ENCODE results near the gene GNG12.

GNG12 gene

DNA sequence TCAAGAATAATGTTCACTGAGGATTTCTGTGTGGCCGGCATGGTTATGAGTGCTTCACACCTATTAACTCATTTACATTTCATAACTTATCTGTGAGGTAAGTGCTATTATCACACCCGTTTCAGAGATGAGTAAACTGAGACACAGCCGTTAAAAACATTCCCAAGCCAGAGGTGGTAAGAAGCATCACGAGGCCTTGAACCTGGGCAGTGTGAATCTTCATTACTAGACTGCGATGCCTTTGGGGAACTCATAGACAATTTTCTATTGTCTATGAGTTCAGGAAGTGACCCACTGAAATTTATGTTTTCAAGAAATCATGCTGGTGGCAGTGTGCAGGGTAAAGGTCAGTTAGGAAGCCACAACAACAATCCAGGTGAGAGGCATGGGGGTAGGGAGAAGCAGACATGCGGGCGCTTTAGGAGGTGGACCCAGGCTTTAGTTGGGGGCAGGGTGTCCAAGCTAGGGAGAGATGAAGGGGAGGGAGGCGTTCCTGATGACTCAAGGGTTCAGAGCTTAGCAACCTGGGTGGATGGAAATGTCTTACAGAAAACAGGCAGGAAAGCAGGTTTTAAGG is 14.5 kb downstream of the GNG12 start:
- no peak for DNase-seq
- in situ Hi-C loops (cut with HindIII; ENCODE audit: low pct_ligation_motif_present, low pct_unique_long_range_greater_than_20kb, low sequenced_read_pairs) = no loop called here

DNA sequence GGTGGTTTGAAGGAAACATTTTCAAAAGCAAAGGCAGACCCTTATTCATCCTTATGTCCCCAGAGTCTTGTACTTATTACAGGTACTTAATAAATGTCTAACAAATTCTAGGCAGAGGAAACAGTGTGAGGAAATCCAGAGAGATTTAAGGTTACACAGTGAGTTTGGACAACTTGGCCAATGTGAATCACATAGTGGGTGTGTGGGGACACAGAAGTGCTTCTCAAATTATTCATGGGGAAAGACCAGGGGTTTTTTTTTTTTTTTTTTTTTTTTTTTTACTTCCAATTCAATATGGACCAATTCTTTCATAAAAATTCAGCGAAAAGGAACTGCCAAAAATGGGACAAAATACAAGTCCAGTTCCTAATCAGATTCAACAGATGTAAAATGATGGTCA is 15.1 kb downstream of the GNG12 start:
- in situ Hi-C loops (cut with HindIII; ENCODE audit: low pct_ligation_motif_present, low pct_unique_long_range_greater_than_20kb, low sequenced_read_pairs) = no loop called here
- DNase-seq = no peak

DNA sequence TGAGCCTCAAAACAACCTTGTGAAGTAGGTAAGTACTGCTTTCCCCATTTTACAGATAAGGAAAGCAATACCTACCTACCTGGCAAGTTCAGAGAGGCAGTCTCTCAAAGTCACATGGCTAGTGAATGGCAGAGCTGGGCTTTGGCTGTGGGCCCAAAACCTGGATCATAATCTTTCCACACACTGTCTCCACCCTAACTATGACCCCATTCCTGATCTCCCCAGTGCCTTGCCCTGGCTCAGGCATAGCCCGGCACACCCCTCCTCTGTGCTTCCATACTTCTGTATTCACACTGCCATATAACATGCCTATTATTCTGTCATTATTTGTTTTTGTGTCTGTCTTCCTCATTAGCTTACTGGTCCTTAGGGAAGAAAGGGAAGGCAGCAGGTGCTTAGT is 15.9 kb downstream of the GNG12 start:
- in situ Hi-C loops (cut with HindIII; ENCODE audit: low pct_ligation_motif_present, low pct_unique_long_range_greater_than_20kb, low sequenced_read_pairs) = no loop called here
- no peak for DNase-seq

DNA sequence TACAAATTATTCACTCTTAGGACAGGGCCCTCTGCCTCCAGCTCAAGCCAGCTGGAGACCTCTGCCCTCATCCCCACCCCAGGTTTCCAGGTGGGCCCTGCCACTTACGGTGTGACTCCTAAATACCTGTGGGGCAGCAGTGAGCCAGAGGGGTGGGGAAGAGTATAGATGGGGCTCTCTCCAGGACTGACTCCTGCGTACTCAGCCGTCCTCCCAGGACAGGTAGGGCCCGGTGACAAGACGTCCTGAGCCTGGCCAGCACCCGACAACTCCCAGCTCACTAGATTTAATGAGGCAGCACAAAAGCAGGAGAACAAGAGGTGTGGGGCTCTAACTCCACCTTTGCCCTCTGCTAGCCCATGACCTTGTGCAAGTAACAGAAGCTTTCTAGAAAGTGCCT is 16.8 kb downstream of the GNG12 start:
- no peak for DNase-seq
- in situ Hi-C loops (cut with HindIII; ENCODE audit: low pct_ligation_motif_present, low pct_unique_long_range_greater_than_20kb, low sequenced_read_pairs) = no loop called here

DNA sequence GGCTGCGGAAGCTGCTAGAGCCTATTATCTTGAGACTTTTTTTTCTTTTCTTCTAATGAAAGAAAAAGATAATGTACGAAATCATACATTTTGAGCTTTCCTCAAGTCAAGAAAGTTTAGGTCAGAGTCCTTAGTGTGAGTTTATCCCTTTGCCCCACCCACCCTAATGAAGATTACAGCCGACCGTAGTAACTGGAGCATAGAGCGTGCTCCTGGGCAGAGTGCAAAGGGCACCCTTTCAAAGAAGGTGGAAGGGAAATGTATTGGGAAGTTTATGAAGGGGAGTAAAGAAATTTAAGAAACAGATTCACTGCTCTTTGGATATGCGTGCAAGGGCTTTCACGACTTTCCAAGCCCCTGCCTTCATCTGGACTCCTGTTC is 17.2 kb downstream of the GNG12 start:
- in situ Hi-C loops (cut with HindIII; ENCODE audit: low pct_ligation_motif_present, low pct_unique_long_range_greater_than_20kb, low sequenced_read_pairs) = no loop called here
- no peak for DNase-seq

DNA sequence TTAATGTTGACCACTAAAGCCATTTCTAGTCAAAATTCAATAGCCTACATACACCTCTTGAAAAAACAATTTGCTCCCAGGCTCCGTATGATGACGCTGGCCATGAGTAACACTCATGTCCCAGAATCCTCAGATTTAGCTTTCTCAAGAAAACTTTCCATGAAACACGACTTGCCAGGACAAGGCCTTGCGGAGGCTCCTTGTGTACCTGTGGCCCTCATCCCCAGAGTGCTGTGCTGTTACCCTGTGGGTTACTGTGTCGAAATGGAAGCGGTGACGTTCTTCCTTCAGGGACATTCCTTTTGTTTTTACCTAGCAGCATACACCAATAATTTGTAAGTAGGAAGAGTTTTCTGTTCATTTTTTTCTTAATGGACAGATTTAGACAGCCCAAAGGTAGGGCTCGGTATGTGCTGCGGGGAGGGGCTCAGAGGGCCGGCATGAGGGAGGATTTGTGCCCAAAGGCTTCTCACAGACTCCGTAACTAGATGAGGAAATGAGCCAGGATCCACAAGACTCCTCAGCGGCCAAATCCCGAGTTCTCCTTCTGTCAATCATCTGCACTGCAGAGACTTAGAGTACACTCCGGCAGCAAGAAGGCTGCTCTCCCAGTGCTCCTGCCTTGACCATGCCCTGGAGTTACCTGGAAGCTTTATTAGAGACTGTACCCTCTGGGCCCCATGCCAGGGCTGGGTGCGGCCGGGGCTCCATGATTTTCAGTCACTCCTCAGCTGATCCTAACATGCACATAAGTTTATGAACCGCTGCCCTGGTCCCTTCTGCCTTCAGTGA is 17.8 kb downstream of the GNG12 start:
- in situ Hi-C loops (cut with HindIII; ENCODE audit: low pct_ligation_motif_present, low pct_unique_long_range_greater_than_20kb, low sequenced_read_pairs) = no loop called here
- no peak for DNase-seq

DNA sequence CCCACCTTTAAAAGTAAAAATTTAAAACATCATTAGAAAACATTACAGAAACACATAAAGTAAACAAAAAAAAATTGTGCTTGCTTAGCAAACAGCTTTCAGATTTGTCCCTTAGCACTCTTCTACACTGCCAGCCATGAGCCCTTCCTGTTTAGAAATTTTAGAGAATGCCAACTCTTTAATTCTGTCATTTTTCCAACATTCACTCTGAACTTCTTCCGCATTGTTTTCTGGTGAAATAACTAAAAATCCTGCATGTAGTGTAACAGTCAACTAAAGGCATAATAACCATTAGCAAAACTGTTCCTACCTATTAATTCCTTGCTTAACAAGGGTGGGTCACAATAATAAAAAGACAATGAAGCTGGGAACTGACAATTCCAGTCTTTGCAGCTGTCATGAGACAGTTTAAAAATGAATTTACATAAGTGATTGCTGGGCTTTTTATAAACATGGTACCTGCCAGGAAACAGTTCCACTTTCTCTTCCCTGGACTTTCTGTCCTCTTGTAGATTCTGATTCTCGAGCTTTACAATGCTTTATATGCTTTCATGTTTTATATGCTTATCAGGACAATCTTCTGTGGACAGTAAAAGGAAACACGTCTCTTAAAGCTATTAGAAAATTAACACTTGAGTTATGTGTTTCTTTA is 19.0 kb downstream of the GNG12 start:
- in situ Hi-C loops (cut with HindIII; ENCODE audit: low pct_ligation_motif_present, low pct_unique_long_range_greater_than_20kb, low sequenced_read_pairs) = no loop called here
- peak; percentile 42 for DNase-seq

DNA sequence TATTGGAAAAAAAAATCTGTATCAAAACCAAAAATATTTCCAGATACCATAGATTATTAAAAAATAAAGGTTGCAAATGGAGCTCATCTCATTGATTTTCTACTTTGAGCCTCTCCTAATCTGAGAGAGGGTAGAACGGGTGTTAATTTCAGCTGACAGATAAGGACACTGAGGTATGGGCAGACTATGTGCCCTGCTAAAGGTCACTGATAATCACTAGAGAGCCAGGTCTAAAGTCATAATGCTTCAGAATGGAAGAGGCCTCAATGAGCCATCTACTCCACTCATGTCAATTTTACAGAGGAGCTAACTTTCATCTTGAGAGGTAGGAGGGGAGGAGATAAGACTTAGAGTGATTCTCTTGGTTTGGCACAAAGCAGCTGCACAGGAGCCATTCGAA is 21.0 kb downstream of the GNG12 start:
- DNase-seq = no peak
- in situ Hi-C loops (cut with HindIII; ENCODE audit: low pct_ligation_motif_present, low pct_unique_long_range_greater_than_20kb, low sequenced_read_pairs) = no loop called here

DNA sequence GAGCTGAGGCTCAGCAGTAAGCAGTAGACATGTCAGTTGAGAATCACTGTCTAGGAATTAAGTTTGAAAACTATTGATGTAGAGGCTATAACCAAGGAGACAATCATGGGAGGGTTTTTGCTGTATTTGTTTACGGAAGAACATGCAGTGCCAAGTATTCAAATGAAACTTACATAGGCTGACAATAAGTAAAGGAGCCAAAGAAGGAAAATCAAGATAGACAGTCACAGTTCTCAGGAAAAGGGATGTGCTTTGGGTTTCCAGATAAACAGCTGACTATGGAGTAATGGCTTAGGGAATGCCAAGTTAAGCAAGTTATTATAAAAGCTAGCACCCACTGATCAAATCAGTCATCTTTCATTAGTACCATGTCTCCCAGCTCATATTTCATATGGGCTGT is 21.5 kb downstream of the GNG12 start:
- no peak for DNase-seq
- in situ Hi-C loops (cut with HindIII; ENCODE audit: low pct_ligation_motif_present, low pct_unique_long_range_greater_than_20kb, low sequenced_read_pairs) = no loop called here

DNA sequence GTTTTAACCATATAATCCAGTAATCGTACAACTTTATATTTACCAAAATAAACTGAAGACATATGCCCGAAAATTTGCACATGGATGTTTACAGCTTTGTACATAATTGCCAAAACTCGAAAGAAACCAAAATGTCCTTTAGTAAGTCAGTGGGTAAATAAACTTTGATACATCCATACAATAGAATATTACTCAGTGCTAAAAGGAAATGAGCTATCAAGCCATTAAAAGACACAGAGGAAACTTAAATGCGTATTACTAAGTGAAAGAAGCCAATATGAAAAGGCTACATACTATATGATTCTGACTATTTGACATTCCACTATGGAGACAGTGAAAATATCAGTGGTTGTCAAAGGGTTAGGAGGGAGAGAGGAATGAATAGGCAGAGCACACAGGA is 23.4 kb downstream of the GNG12 start:
- in situ Hi-C loops (cut with HindIII; ENCODE audit: low pct_ligation_motif_present, low pct_unique_long_range_greater_than_20kb, low sequenced_read_pairs) = no loop called here
- no peak for DNase-seq

DNA sequence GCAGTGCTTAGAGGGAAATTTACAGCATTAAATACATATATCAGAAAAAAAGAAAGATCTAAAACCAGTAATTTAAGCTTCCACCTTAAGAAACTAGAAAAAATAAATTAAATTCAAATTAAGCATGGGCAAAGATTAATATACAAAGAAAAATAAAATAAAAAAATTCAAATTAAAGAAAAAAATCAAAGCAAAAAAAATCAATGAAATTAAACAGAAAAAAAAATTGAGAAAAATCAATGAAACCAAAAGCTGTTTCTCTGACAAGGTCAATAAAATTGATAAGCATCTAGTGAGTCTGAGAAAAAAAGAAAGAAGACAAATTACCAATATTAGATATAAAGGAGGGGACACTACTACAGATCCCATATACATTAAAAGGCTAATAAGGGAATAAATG is 26.0 kb downstream of the GNG12 start:
- no peak for DNase-seq
- in situ Hi-C loops (cut with HindIII; ENCODE audit: low pct_ligation_motif_present, low pct_unique_long_range_greater_than_20kb, low sequenced_read_pairs) = no loop called here

DNA sequence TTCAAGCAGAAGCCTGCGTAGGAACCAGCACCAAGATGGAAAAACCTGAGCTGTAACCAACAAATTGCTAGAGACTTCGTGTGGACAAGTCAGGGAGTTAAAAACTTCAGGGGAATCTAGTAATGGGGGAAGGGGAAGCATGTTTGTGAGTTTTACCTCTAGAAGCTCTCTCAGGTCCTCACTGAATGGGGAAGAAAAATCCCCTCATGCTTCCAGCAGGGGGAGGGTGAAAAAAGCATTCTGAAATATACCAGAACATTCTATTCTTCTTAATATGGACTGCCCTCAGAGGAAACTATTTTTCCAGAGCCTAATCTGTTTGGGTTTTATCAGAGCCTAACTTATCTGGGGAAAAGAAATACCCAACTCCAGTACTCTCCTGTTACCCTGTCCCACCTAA is 28.6 kb downstream of the GNG12 start:
- in situ Hi-C loops (cut with HindIII; ENCODE audit: low pct_ligation_motif_present, low pct_unique_long_range_greater_than_20kb, low sequenced_read_pairs) = no loop called here
- peak; percentile 31 for DNase-seq

DNA sequence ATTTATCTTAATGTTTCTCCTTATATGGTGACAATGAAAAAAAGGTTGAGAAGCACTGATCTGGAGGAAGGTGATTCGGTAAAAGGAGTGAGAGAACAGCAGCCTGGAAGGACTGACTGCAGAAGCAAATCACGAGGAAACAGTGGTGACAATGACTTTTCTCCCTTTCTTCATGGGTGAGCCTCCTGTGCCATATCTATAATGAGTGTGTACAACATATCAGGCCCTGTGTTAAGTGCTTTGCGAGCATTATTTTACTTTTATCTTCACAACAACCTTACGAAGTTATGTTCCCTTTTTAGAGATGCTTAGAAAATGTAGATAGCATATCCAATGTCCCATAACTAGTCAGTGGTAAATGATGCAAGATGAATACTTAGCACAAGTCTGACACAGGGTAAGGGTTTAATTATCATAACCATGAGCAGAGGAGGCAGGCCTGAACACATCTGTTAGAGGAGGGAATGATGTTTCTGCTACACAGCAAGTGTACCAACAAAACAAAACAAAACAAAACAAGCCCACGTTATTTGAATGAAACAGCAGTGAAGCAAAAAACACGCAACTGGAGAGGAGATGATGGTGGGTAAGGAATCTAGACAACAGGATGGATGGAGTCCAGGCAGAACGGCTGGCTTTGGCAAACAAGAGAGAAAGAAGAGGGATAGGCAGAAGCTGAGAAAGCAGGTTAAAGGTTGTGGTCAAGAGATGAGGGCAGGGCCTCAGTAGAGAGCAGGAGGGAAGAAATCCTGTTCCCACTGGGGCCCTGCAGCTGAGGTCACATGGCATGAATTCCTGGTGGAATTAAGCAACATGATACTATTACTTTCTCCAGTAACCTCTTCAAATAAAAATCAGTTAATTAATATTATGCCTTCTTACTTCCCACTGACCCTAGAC is 29.6 kb downstream of the GNG12 start:
- in situ Hi-C loops (cut with HindIII; ENCODE audit: low pct_ligation_motif_present, low pct_unique_long_range_greater_than_20kb, low sequenced_read_pairs) = no loop called here
- peak; percentile 34 for DNase-seq

DNA sequence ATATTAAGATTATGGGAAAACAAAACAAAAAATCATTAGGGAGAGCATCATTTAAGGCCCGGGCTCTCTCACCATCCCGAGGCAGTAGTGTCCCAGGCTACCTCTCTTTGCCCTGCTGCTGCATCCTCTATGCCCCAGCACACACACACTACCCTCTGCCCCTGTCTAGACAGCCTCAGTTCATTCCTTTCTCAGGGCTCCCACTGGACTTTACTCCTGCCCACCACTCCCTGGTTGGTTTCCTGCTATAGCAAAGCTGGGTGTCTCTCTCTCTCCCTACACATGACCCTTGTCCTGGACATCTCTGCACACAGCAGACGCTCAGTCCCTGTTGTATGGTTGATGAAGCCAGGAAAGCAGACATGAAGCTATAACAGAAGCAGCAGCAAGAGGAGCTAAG is 30.7 kb downstream of the GNG12 start:
- in situ Hi-C loops (cut with HindIII; ENCODE audit: low pct_ligation_motif_present, low pct_unique_long_range_greater_than_20kb, low sequenced_read_pairs) = no loop called here
- DNase-seq = peak; percentile 36

DNA sequence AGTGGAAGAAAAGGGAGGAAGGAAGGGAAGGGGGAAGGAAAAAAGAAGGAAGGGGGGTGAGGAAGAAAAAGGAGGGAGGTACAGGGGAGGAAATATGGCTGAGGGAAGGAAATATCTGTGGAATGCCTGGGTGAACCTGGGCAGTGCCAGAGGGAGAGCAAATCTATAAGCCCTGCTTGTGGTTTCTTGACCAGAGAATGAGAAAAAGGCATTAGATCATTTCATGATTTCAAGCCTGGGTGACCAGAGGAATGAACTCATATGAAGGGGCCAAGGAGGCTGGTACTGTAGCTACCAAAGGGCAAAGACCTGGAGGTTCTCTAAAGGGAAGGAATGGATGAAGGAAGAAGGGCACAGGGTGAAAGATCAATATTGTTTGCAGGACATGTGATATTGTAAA is 31.4 kb downstream of the GNG12 start:
- in situ Hi-C loops (cut with HindIII; ENCODE audit: low pct_ligation_motif_present, low pct_unique_long_range_greater_than_20kb, low sequenced_read_pairs) = no loop called here
- peak; percentile 97 for DNase-seq

DNA sequence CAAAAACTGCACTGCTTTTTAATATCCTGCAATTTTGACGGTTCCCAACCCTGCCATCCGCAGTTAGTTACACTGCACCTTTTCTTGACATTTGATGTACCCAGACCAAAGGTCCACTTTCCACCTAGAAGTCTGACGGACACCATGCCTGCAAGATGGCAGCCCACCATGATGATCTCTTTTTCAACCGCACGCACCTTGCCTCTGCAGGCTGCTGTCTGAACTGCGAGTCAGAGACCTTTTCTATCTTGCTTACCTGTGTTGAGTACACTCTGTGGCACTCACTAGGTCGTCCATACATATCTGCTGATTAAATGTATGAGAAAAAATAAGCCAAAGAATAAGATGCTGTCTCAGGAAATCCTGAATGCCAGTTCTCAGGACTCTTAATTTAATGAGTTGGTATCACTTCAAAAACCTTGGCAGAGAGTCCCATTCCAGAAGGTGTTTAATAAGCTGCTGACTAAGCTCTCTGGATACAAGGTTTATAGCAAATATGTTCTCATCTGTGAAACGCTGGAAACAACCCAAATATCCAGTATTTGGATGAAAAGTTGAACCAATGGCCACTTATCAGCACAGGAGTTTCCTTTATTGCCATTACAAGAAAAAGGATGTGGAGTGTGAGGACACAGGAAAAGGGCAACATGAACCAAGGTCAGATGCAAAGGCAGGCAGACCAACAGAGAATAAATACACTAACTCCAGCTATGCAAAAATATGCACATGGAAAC is 37.9 kb downstream of the GNG12 start:
- no peak for DNase-seq
- in situ Hi-C loops (cut with HindIII; ENCODE audit: low pct_ligation_motif_present, low pct_unique_long_range_greater_than_20kb, low sequenced_read_pairs) = no loop called here

DNA sequence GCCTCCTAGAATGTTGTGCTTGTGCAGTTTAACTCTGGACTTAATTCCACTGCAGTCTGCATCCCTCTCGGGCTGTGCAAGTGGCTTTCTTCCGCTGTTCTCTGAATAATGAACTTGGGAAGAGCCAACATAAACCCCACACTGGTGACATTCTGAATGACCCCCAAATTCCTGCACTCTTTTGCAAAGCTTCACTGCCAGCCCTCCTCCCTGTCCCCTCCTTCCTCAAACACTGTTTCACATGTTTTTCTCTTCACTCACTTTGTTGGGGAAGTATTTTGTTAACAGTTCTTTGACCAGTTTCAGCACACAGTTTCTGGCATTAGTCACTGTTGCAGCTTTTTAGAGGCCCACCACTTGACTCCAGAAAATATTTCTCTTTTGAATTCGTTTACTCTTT is 39.7 kb downstream of the GNG12 start:
- in situ Hi-C loops (cut with HindIII; ENCODE audit: low pct_ligation_motif_present, low pct_unique_long_range_greater_than_20kb, low sequenced_read_pairs) = no loop called here
- DNase-seq = no peak

DNA sequence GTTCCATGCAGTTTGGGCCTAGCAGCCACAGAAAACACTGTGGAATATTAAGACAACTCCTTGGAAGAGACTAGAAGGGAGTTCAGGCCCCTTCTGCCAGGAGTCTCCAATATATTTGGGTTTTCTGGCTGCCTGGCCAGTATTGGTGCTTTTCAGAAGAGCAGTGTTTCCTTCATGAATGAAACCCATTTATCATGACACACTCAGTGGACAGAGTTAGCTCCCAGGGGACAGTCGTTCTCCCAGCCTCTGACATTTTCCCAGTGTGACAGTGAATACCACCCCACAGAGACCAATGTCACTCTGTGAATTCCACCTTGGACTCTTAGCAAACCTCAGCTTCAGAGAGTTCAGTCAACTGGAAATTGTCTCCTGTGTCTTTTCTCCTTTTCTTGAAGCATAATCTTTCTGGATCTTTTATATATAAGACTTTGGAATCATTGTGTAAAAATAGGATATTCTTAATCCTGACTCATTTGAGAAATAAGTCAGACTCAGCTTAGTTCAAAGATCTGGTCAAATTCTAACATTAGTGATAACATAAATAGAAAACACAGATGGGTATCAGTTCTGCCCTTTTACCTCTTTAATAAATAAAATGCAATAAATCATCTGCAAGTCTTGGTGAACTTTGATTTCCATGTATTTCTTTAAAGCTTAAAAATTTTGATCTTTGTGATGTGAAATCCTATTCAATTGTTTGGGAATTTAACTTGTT is 40.4 kb downstream of the GNG12 start:
- no peak for DNase-seq
- in situ Hi-C loops (cut with HindIII; ENCODE audit: low pct_ligation_motif_present, low pct_unique_long_range_greater_than_20kb, low sequenced_read_pairs) = no loop called here

Data from ACHN (cell line).